Measurements from ENCODE around the gene PANK4. TPM values are rescaled to one million over a fixed set of nuclear protein-coding genes. Genes with fewer than 3 reads are reported as not detected.

The PANK4 gene
- total and polyA plus RNA-seq, 9 of the 15 experiments (the other 6 are each of a cell fraction or from before 2014, with no cell fraction given) = 0.93 to 55.6 (median 31.5) TPM

- TF ChIP-seq OTX1 (CRISPR knock-in tag; IDR thresholded peaks at IDR 0.05) (no peak; the same call in 1 of the 2 replicates), SP1 (CRISPR knock-in tag; IDR thresholded peaks at IDR 0.05) (no peak; the same call in none of the 2 replicates), POLR2G (IDR thresholded peaks at IDR 0.05; ENCODE audit: low read depth, low read length) (no peak; the same call in 1 of the 2 replicates), PML (IDR thresholded peaks at IDR 0.05; ENCODE audit: low read length) (no peak), ZNF507 (tag; conservative IDR thresholded peaks at IDR 0.05) (no peak), ZNF212 (CRISPR knock-in tag; IDR thresholded peaks at IDR 0.05) (no peak), KAT2B (IDR thresholded peaks at IDR 0.05; ENCODE audit: low read depth, low read length) (no peak), CBX8 (IDR thresholded peaks at IDR 0.05; ENCODE audit: borderline replicate concordance, extremely low read depth, low read depth, low read length, poor library complexity, severe bottlenecking) (no peak), CHD4 (IDR thresholded peaks at IDR 0.05; ENCODE audit: insufficient read depth, insufficient replicate concordance, low read depth, low read length, poor library complexity, severe bottlenecking) (no peak), TAF1 (IDR thresholded peaks at IDR 0.05; ENCODE audit: control insufficient read depth, extremely low read depth, insufficient read depth, low read length, severe bottlenecking) (no peak), STAT5A (IDR thresholded peaks at IDR 0.05; ENCODE audit: borderline replicate concordance, low read length) (no peak), BRD4 (IDR thresholded peaks at IDR 0.05) (no peak), CHCHD3 (CRISPR knock-in tag; IDR thresholded peaks at IDR 0.05) (no peak), JUND (IDR thresholded peaks at IDR 0.05; ENCODE audit: borderline replicate concordance, low read depth, low read length) (0 out of 2 replicates have a peak, but pooled peaks have one; percentile 12), JUND (tag; IDR thresholded peaks at IDR 0.05; ENCODE audit: borderline replicate concordance, low read depth, low read length) (no peak; the same call in 2 of the 3 replicates), ZBTB7A (IDR thresholded peaks at IDR 0.05; ENCODE audit: borderline replicate concordance, control insufficient read depth, low read depth, low read length) (peak; percentile 66; the same call in 1 of the 2 replicates), FOXJ3 (CRISPR knock-in tag; IDR thresholded peaks at IDR 0.05) (no peak), SOX6 (IDR thresholded peaks at IDR 0.05) (no peak), GABPB2 (CRISPR knock-in tag; conservative IDR thresholded peaks at IDR 0.05) (no peak), NBN (IDR thresholded peaks at IDR 0.05; ENCODE audit: low read depth) (no peak), GABPB1 (CRISPR knock-in tag; IDR thresholded peaks at IDR 0.05) (peak; percentile 32), ADNP (tag; IDR thresholded peaks at IDR 0.05) (no peak), HES1 (IDR thresholded peaks at IDR 0.05; ENCODE audit: low read depth) (no peak), E2F8 (IDR thresholded peaks at IDR 0.05; ENCODE audit: low read depth, partially characterized antibody) (no peak), ZNF512 (tag; IDR thresholded peaks at IDR 0.05) (no peak), C11orf30 (IDR thresholded peaks at IDR 0.05; ENCODE audit: low read depth) (no peak)
Observed at GRCh38 chr1:2548068-2548589, 21.7 kb upstream of the PANK4 start (continued).
